HG02840 (cell line): ENCODE measurements around the gene LIMS1.
"Not testable (repeated sequence)": the region's sequence is repeated elsewhere in the genome, so short reads cannot be mapped to it uniquely, and the experiment has no call there.

Experiments used
- ATAC-seq: cut with Tn5 transposase; IDR thresholded peaks from one replicate; pipeline ENCODE4 v1.9.1; 2021; ENCODE audit warnings: mild to moderate bottlenecking, moderate library complexity, moderate number of reproducible peaks; ENCODE audit not compliant: unreplicated experiment, low FRiP score

Gene LIMS1

GRCh38 chr2:108548208-108549003 lies 14.1 kb downstream of the LIMS1 start:
- no peak for ATAC-seq

- no peak for ATAC-seq
Measured at GRCh38 chr2:108552566-108552965, 18.3 kb downstream of the LIMS1 start.

GRCh38 chr2:108553209-108553919 lies 19.1 kb downstream of the LIMS1 start:
- no peak for ATAC-seq

GRCh38 chr2:108554528-108554927 lies 20.3 kb downstream of the LIMS1 start:
- ATAC-seq, result no peak

GRCh38 chr2:108555572-108555971 lies 21.3 kb downstream of the LIMS1 start:
- no peak for ATAC-seq

- not testable (repeated sequence) for ATAC-seq
Measured at GRCh38 chr2:108556581-108556980, 22.3 kb downstream of the LIMS1 start.

- no peak for ATAC-seq
Measured at GRCh38 chr2:108560241-108560811, 26.1 kb downstream of the LIMS1 start.

GRCh38 chr2:108560895-108561530 lies 26.7 kb downstream of the LIMS1 start:
- no peak for ATAC-seq

- no peak for ATAC-seq
Measured at GRCh38 chr2:108562274-108562673, 28.0 kb downstream of the LIMS1 start.

GRCh38 chr2:108564510-108564909 lies 30.2 kb downstream of the LIMS1 start:
- no peak for ATAC-seq

GRCh38 chr2:108565778-108566375 lies 31.6 kb downstream of the LIMS1 start:
- peak; percentile 70 for ATAC-seq

GRCh38 chr2:108570416-108570815 lies 36.1 kb downstream of the LIMS1 start:
- ATAC-seq, result no peak

- no peak for ATAC-seq
Measured at GRCh38 chr2:108571286-108571685, 37.0 kb downstream of the LIMS1 start.

- ATAC-seq, result no peak
Measured at GRCh38 chr2:108573061-108573460, 38.8 kb downstream of the LIMS1 start.

GRCh38 chr2:108574332-108574731 lies 40.1 kb downstream of the LIMS1 start:
- ATAC-seq, result no peak

GRCh38 chr2:108575132-108575966 lies 41.1 kb downstream of the LIMS1 start:
- peak; percentile 91 for ATAC-seq

- ATAC-seq, result no peak
Measured at GRCh38 chr2:108577099-108577498, 42.8 kb downstream of the LIMS1 start.

GRCh38 chr2:108579623-108580022 lies 45.4 kb downstream of the LIMS1 start:
- ATAC-seq, result no peak

- no peak for ATAC-seq
Measured at GRCh38 chr2:108580050-108580449, 45.8 kb downstream of the LIMS1 start.
